Gastrocnemius medialis (tissue), 4 donors: ENCODE measurements around the gene STPG1.

ENCODE experiments used
- CTCF ChIP-seq, 5 experiments: fragments of 450-650 bp in 3 of 5; fragments of 200-600 bp in 2 of 5; sonication (generic) in 2 of 5; IDR thresholded peaks in 4 of 5; conservative IDR thresholded peaks in 1 of 5; 1 replicate in 4 of 5; 2 replicates in 1 of 5; pipeline ENCODE4 v1.5.1; 2016 to 2019; ENCODE audit warnings: antibody characterized with exemption in 5 of 5, mild to moderate bottlenecking in 3 of 5, moderate library complexity in 3 of 5
- POLR2A ChIP-seq, 2 donors: fragments of 450-650 bp; IDR thresholded peaks; one replicate each; pipeline ENCODE4 v1.6.1; 2017; ENCODE audit warnings: antibody characterized with exemption in 2 of 2, mild to moderate bottlenecking in 2 of 2, moderate library complexity in 2 of 2

GRCh38 chr1:24425441-24425840 is 11.9 kb upstream of the STPG1 start:
- TF ChIP-seq CTCF (IDR thresholded peaks at IDR 0.05 in 4 of 5, conservative IDR thresholded peaks at IDR 0.05 in 1 of 5) (no peak), POLR2A (IDR thresholded peaks at IDR 0.05) (no peak)
